IMR-90 (cell line): Measurements from ENCODE around the gene SNRK. TPM values are rescaled to one million over a fixed set of nuclear protein-coding genes. Genes with fewer than 3 reads are reported as not detected.

ENCODE experiments used
- ATAC-seq: fragments of 200-7000 bp; cut with Tn5 transposase; 2 replicates; pipeline ENCODE4 v1.9.1; 2020; ENCODE audit warnings: low read depth, mild to moderate bottlenecking, moderate library complexity
- BruUV-seq: library from RNA; stranded (reverse); fragments of 400-500 nt; replicated peaks from 2 replicates; lab custom pipeline; 2021; lab: Mats Ljungman, UMichigan
- CTCF ChIA-PET: fragments of 300-600 bp; formaldehyde crosslinking; extraction: SDS; loops from one replicate; lab custom pipeline; 2021; ENCODE audit warnings: antibody characterized with exemption; lab: Yijun Ruan, JAX
- POLR2A ChIA-PET: fragments of 300-600 bp; sonication (Branson Sonifier 250); formaldehyde crosslinking; loops from one replicate; lab custom pipeline; 2022; ENCODE audit warnings: antibody characterized with exemption; ENCODE audit not compliant: unreplicated experiment; lab: Charles Lee
- DNase-seq: peaks from one replicate; pipeline ENCODE4 v3.0.0; 2013
- H2AFZ ChIP-seq: replicated peaks from 2 replicates; pipeline ENCODE3; 2013; ENCODE audit warnings: low read length, mild to moderate bottlenecking; ENCODE audit not compliant: poor library complexity
- H2AK5ac ChIP-seq: 2 replicates; pipeline ENCODE4 v1.6.1; 2013; ENCODE audit warnings: low read depth, low read length, inconsistent platforms
- H2AK9ac ChIP-seq: replicated peaks from 2 replicates; pipeline ENCODE3; 2013; ENCODE audit warnings: mild to moderate bottlenecking, low read depth, low read length, moderate library complexity; ENCODE audit not compliant: poor library complexity
- H2BK120ac ChIP-seq: 2 replicates; pipeline ENCODE4 v1.6.1; 2013; ENCODE audit warnings: low read depth, low read length, inconsistent platforms
- H2BK15ac ChIP-seq: 3 replicates; pipeline ENCODE4 v1.6.1; 2013; ENCODE audit warnings: low read depth, low read length, inconsistent platforms
- H2BK20ac ChIP-seq: 2 replicates; pipeline ENCODE4 v1.6.1; 2013; ENCODE audit warnings: low read depth, mild to moderate bottlenecking, inconsistent platforms, low read length, moderate library complexity
- H2BK5ac ChIP-seq: 2 replicates; pipeline ENCODE4 v1.6.1; 2013; ENCODE audit warnings: mild to moderate bottlenecking, low read depth, low read length, inconsistent platforms; ENCODE audit not compliant: poor library complexity, severe bottlenecking
- H3K14ac ChIP-seq: replicated peaks from 2 replicates; pipeline ENCODE4 v1.6.1; 2013; ENCODE audit warnings: low read depth, low read length, inconsistent platforms
- H3K18ac ChIP-seq: 2 replicates; pipeline ENCODE4 v1.6.1; 2013; ENCODE audit warnings: low read depth, low read length, control low read depth
- H3K23ac ChIP-seq: 2 replicates; pipeline ENCODE4 v1.6.1; 2013; ENCODE audit warnings: low read depth, low read length, inconsistent platforms
- H3K27ac ChIP-seq: 2 replicates; pipeline ENCODE4 v1.5.1; 2013; ENCODE audit warnings: mild to moderate bottlenecking, control low read depth, low read length; ENCODE audit not compliant: insufficient read depth
- H3K27me3 ChIP-seq: 2 replicates; pipeline ENCODE4 v1.6.1; 2013; ENCODE audit warnings: low read length; ENCODE audit not compliant: control insufficient read depth, insufficient read depth
- H3K36me3 ChIP-seq: 2 replicates; pipeline ENCODE4 v1.6.1; 2013; ENCODE audit warnings: low read length, mixed read lengths; ENCODE audit not compliant: control insufficient read depth, insufficient read depth
- H3K4ac ChIP-seq: 2 replicates; pipeline ENCODE4 v1.6.1; 2013; ENCODE audit warnings: low read depth, low read length, inconsistent platforms
- H3K4me1 ChIP-seq: 2 replicates; pipeline ENCODE4 v1.6.1; 2013; ENCODE audit warnings: low read length, mixed read lengths; ENCODE audit not compliant: control insufficient read depth, insufficient read depth
- H3K4me2 ChIP-seq: 2 replicates; pipeline ENCODE4 v1.6.1; 2013; ENCODE audit warnings: low read depth, mild to moderate bottlenecking, control low read depth, low read length, moderate library complexity
- H3K4me3 ChIP-seq: 2 replicates; pipeline ENCODE4 v1.5.1; 2013; ENCODE audit warnings: low read depth, mild to moderate bottlenecking, control low read depth, low read length, moderate library complexity; ENCODE audit not compliant: insufficient read depth
- H3K56ac ChIP-seq: 2 replicates; pipeline ENCODE4 v1.6.1; 2013; ENCODE audit warnings: low read length, inconsistent platforms; ENCODE audit not compliant: insufficient read depth; ENCODE audit errors: extremely low read depth
- H3K79me1 ChIP-seq, 2 experiments: 2 replicates each; pipeline ENCODE4 v1.6.1; 2013; ENCODE audit warnings: low read length in 2 of 2, inconsistent platforms in 1 of 2, low read depth in 1 of 2
- H3K9ac ChIP-seq: 2 replicates; pipeline ENCODE4 v1.6.1; 2013; ENCODE audit warnings: low read depth, low read length, control low read depth
- H3K9me1 ChIP-seq: 2 replicates; pipeline ENCODE4 v1.6.1; 2013; ENCODE audit warnings: low read length, inconsistent platforms; ENCODE audit not compliant: insufficient read depth
- H3K9me3 ChIP-seq: 2 replicates; pipeline ENCODE4 v1.6.1; 2013; ENCODE audit warnings: low read length; ENCODE audit not compliant: control insufficient read depth, insufficient read depth
- H4K20me1 ChIP-seq: 2 replicates; pipeline ENCODE4 v1.6.1; 2013; ENCODE audit warnings: low read length, inconsistent platforms; ENCODE audit not compliant: insufficient read depth
- H4K5ac ChIP-seq: 2 replicates; pipeline ENCODE4 v1.6.1; 2013; ENCODE audit warnings: mild to moderate bottlenecking, low read depth, low read length, control low read depth
- H4K8ac ChIP-seq, 2 experiments: 2 replicates each; pipeline ENCODE4 v1.6.1; 2013; ENCODE audit warnings: low read depth in 2 of 2, low read length in 2 of 2, control low read depth in 1 of 2, inconsistent platforms in 1 of 2
- H4K91ac ChIP-seq: 2 replicates; pipeline ENCODE4 v1.6.1; 2013; ENCODE audit warnings: low read depth, low read length, inconsistent platforms; ENCODE audit not compliant: insufficient read depth
- BHLHE40 ChIP-seq: fragments of 150-350 bp; IDR thresholded peaks from 2 replicates; pipeline ENCODE4 v1.6.1; 2016; ENCODE audit warnings: mild to moderate bottlenecking, low read depth, low read length
- CEBPB ChIP-seq: IDR thresholded peaks from 2 replicates; pipeline ENCODE4 v1.6.1; 2012; ENCODE audit warnings: low read depth, low read length, improper control_type of control experiment
- MAFK ChIP-seq: IDR thresholded peaks from 2 replicates; pipeline ENCODE4 v1.6.1; 2012; ENCODE audit warnings: low read depth, low read length, improper control_type of control experiment
- MAZ ChIP-seq: IDR thresholded peaks from 2 replicates; pipeline ENCODE4 v1.6.1; 2012; ENCODE audit warnings: low read depth, mild to moderate bottlenecking, low read length, improper control_type of control experiment, moderate library complexity, borderline replicate concordance
- NFE2L2 ChIP-seq: fragments of 150-350 bp; IDR thresholded peaks from 2 replicates; pipeline ENCODE4 v1.6.1; 2016; ENCODE audit warnings: low read depth, mild to moderate bottlenecking, low read length
- RAD21 ChIP-seq: IDR thresholded peaks from 2 replicates; pipeline ENCODE4 v1.6.1; 2012; ENCODE audit warnings: low read length, improper control_type of control experiment
- RCOR1 ChIP-seq: IDR thresholded peaks from 2 replicates; pipeline ENCODE4 v1.6.1; 2012; ENCODE audit warnings: mild to moderate bottlenecking, low read length, improper control_type of control experiment; ENCODE audit not compliant: insufficient replicate concordance
- RFX5 ChIP-seq: IDR thresholded peaks from 2 replicates; pipeline ENCODE4 v1.8.0; 2012; ENCODE audit warnings: low read depth, mild to moderate bottlenecking, low read length, moderate library complexity
- SMC3 ChIP-seq: fragments of 150-350 bp; IDR thresholded peaks from 2 replicates; pipeline ENCODE4 v1.6.1; 2016; ENCODE audit warnings: low read depth, mild to moderate bottlenecking, antibody characterized with exemption, low read length, moderate library complexity
- WGBS, 2 experiments: methylation state at CpG; one replicate each; pipeline versions ENCODE4 v1.1.5 to v1.1.7; 2013; ENCODE audit warnings: missing lambda C conversion rate in 2 of 2; ENCODE audit not compliant: insufficient read length in 1 of 2; ENCODE audit errors: extremely low coverage in 2 of 2; 5-methylcytosine and 5-hydroxymethylcytosine counted together
- dilution Hi-C: fragments of 300-500 bp; cut with HindIII; formaldehyde crosslinking; loops from one replicate; pipeline ENCODE4 v1.14.3; 2018; ENCODE audit warnings: low sequenced_read_pairs; ENCODE audit not compliant: unreplicated experiment
- in situ Hi-C: fragments of 300-500 bp; cut with MboI; formaldehyde crosslinking; loops from 3 replicates; pipeline ENCODE4 v1.14.3; 2019; ENCODE audit warnings: low sequenced_read_pairs, inconsistent platforms, mixed read lengths
- intact Hi-C: fragments of 100-400 bp; cut with micrococcal nuclease; formaldehyde crosslinking; loops from 2 replicates; pipeline ENCODE4 v1.10.0; 2022
- polyA plus RNA-seq, 3 experiments: library from polyadenylated mRNA; depleted of rRNA; stranded (reverse); fragments of >200 nt; gene quantifications; 2 replicates each; pipeline ENCODE4 v1.2.3, GENCODE V29; 2012; ENCODE audit warnings: low replicate concordance in 1 of 3
- total RNA-seq: library from RNA; depleted of rRNA; stranded (reverse); fragments of >200 nt; gene quantifications from 2 replicates; pipeline ENCODE4 v1.2.3, GENCODE V29; 2012
- TF ChIP-seq, protein P1 (sequence below): fragments of 150-350 bp; IDR thresholded peaks from 2 replicates; pipeline ENCODE4 v1.6.1; 2017; ENCODE audit warnings: mild to moderate bottlenecking, antibody characterized with exemption, low read length, low read depth
- TF ChIP-seq, protein P2 (sequence below): conservative IDR thresholded peaks from 2 replicates; pipeline ENCODE4 v1.5.1; 2012; ENCODE audit warnings: mild to moderate bottlenecking, low read depth, low read length, improper control_type of control experiment

SNRK gene
- total and polyA plus RNA-seq, 2 of the 4 experiments (the other 2 are of a cell fraction): 4.7 to 23.1 TPM

DNA sequence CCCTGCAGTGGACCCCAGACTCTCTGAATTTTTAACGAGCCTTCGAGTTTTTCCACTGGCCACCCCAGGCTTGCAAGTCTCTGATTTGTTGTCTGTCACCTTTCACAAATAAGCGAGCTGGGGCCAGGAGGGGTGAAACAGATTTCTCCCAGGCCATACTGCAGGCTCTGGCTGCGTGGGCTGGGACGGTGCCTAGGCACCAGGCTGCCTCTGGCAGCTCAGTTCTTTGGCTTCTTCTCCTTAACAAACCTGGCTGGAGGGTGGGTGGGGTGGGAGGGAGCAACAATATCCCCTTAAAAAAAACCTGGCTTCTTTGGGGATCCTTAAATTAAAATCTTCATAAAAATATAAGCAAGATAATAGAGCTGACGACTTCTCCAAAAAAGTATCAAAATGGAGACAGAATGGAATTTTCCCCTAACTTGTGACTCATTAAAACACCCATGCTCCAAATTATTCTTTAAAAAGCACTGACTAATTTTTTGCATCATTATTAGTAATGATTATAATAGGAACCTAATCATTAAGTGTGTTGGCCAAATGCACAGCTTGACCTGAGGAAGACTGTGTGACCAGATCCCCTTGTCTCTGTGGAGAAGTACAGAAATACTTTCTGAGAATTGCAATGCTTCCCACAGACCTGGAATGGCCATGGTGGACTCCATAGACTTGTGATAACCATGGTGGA lies 84.1 kb downstream of the SNRK start:
- TF ChIP-seq SMC3 (no peak), NFE2L2 (no peak), BHLHE40 (no peak), CEBPB (no peak), RAD21 (no peak), MAFK (no peak), MAZ (no peak), RFX5 (no peak), RCOR1 (no peak)
- TF ChIP-seq, protein P1, sequence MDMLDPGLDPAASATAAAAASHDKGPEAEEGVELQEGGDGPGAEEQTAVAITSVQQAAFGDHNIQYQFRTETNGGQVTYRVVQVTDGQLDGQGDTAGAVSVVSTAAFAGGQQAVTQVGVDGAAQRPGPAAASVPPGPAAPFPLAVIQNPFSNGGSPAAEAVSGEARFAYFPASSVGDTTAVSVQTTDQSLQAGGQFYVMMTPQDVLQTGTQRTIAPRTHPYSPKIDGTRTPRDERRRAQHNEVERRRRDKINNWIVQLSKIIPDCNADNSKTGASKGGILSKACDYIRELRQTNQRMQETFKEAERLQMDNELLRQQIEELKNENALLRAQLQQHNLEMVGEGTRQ: no peak
- TF ChIP-seq, protein P2, sequence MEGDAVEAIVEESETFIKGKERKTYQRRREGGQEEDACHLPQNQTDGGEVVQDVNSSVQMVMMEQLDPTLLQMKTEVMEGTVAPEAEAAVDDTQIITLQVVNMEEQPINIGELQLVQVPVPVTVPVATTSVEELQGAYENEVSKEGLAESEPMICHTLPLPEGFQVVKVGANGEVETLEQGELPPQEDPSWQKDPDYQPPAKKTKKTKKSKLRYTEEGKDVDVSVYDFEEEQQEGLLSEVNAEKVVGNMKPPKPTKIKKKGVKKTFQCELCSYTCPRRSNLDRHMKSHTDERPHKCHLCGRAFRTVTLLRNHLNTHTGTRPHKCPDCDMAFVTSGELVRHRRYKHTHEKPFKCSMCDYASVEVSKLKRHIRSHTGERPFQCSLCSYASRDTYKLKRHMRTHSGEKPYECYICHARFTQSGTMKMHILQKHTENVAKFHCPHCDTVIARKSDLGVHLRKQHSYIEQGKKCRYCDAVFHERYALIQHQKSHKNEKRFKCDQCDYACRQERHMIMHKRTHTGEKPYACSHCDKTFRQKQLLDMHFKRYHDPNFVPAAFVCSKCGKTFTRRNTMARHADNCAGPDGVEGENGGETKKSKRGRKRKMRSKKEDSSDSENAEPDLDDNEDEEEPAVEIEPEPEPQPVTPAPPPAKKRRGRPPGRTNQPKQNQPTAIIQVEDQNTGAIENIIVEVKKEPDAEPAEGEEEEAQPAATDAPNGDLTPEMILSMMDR: no peak
- DNase-seq: no peak
- no peak overlapping the region for H4K5ac ChIP-seq
- ChIA-PET POLR2A (no interaction called here), CTCF (no interaction called here)
- dilution Hi-C loops: no loop called here
- BruUV-seq: no TSS peak
- H3K4me3 ChIP-seq: no peak overlapping the region
- H2BK120ac ChIP-seq: no peak overlapping the region
- no peak overlapping the region for H3K56ac ChIP-seq
- no peak overlapping the region for H2AK9ac ChIP-seq
- H3K4ac ChIP-seq: no peak overlapping the region
- H3K27ac ChIP-seq: no peak overlapping the region
- no peak overlapping the region for H4K91ac ChIP-seq
- H4K8ac ChIP-seq: no peak overlapping the region
- H3K27me3 ChIP-seq: no peaks in the 10 kb centered on the region
- no peaks in the 10 kb centered on the region for H4K20me1 ChIP-seq
- H2BK20ac ChIP-seq: no peak overlapping the region
- no peak overlapping the region for H3K18ac ChIP-seq
- H3K79me1 ChIP-seq: peaks cover 0 to 5% of the 10 kb centered on the region in 2 experiments; a peak in 1 of 4 replicates
- H3K9me3 ChIP-seq: no peaks in the 10 kb centered on the region
- no peak overlapping the region for H3K4me2 ChIP-seq
- WGBS, 2 experiments: 100% methylated on average over 1 of the region's 6 CpGs; no CpG with 5 or more reads in 1 of the 2 experiments
- H3K9ac ChIP-seq: no peak overlapping the region
- H3K9me1 ChIP-seq: peaks cover 16% of the 10 kb centered on the region
- peaks cover 3% of the 10 kb centered on the region; the same call in 1 of the 2 replicates for H3K36me3 ChIP-seq
- intact Hi-C loops: no loop called here
- H3K14ac ChIP-seq: no peak overlapping the region
- H3K23ac ChIP-seq: no peak overlapping the region
- H2AK5ac ChIP-seq: no peak overlapping the region
- no peak overlapping the region for H2BK15ac ChIP-seq
- no peak overlapping the region for H2AFZ ChIP-seq
- ATAC-seq: no peak
- in situ Hi-C loops: no loop called here
- H3K4me1 ChIP-seq: peaks cover 7% of the 10 kb centered on the region; the same call in 1 of the 2 replicates
- no peak overlapping the region for H2BK5ac ChIP-seq
